HG03460 (cell line): Measurements from ENCODE around the gene CAPN3.
"Not testable (repeated sequence)": the region's sequence is repeated elsewhere in the genome, so short reads cannot be mapped to it uniquely, and the experiment has no call there.

Experiments
- ATAC-seq: cut with Tn5 transposase; IDR thresholded peaks from one replicate; pipeline ENCODE4 v1.9.1; 2021; ENCODE audit not compliant: unreplicated experiment

CAPN3 gene

GRCh38 chr15:42359249-42359648 is at the start of gene CAPN3:
Gene CAPN3, plus strand, starts transcription at chr15:42359501. Its CDS starts 305 bp downstream, at chr15:42359806.
- no peak for ATAC-seq

- ATAC-seq = no peak
Observed at GRCh38 chr15:42313463-42313862, 45.8 kb upstream of the CAPN3 start.

- ATAC-seq = no peak
Observed at GRCh38 chr15:42314818-42315217, 44.5 kb upstream of the CAPN3 start.

- no peak for ATAC-seq
Observed at GRCh38 chr15:42315521-42315920, 43.8 kb upstream of the CAPN3 start.

- ATAC-seq = not testable (repeated sequence)
Observed at GRCh38 chr15:42316282-42316805, 43.0 kb upstream of the CAPN3 start.

GRCh38 chr15:42319206-42319605 is 40.1 kb upstream of the CAPN3 start:
- ATAC-seq = no peak

GRCh38 chr15:42324308-42324707 is 35.0 kb upstream of the CAPN3 start:
- ATAC-seq = no peak

GRCh38 chr15:42329161-42329560 is 30.1 kb upstream of the CAPN3 start:
- no peak for ATAC-seq

- ATAC-seq = no peak
Observed at GRCh38 chr15:42329992-42330391, 29.3 kb upstream of the CAPN3 start.

- no peak for ATAC-seq
Observed at GRCh38 chr15:42331235-42331634, 28.1 kb upstream of the CAPN3 start.

- no peak for ATAC-seq
Observed at GRCh38 chr15:42332331-42332730, 27.0 kb upstream of the CAPN3 start.

- no peak for ATAC-seq
Observed at GRCh38 chr15:42335074-42335473, 24.2 kb upstream of the CAPN3 start.

GRCh38 chr15:42336650-42337049 is 22.7 kb upstream of the CAPN3 start:
- ATAC-seq = not testable (repeated sequence)

GRCh38 chr15:42337104-42337503 is 22.2 kb upstream of the CAPN3 start:
- ATAC-seq = not testable (repeated sequence)

- ATAC-seq = no peak
Observed at GRCh38 chr15:42338500-42338899, 20.8 kb upstream of the CAPN3 start.

- ATAC-seq = no peak
Observed at GRCh38 chr15:42343596-42344232, 15.6 kb upstream of the CAPN3 start.

GRCh38 chr15:42344763-42345162 is 14.5 kb upstream of the CAPN3 start:
- no peak for ATAC-seq

GRCh38 chr15:42345504-42345903 is 13.8 kb upstream of the CAPN3 start:
- no peak for ATAC-seq

- no peak for ATAC-seq
Observed at GRCh38 chr15:42348083-42348482, 11.2 kb upstream of the CAPN3 start.

- ATAC-seq = no peak
Observed at GRCh38 chr15:42349186-42349585, 10.1 kb upstream of the CAPN3 start.

GRCh38 chr15:42352401-42352800 is 6.9 kb upstream of the CAPN3 start:
- no peak for ATAC-seq

GRCh38 chr15:42353061-42353460 is 6.2 kb upstream of the CAPN3 start:
- no peak for ATAC-seq

- ATAC-seq = no peak
Observed at GRCh38 chr15:42354824-42355223, 4.5 kb upstream of the CAPN3 start.
